ENCODE results near the gene PCGF2. TPM values are rescaled to one million over a fixed set of nuclear protein-coding genes. Genes with fewer than 3 reads are reported as not detected.
A peak's percentile ranks its signal among the peaks of the same experiment; 100 is the strongest.

PCGF2 gene
- total RNA-seq, 1 donor from 2014 or later: 3.2 TPM

DNA sequence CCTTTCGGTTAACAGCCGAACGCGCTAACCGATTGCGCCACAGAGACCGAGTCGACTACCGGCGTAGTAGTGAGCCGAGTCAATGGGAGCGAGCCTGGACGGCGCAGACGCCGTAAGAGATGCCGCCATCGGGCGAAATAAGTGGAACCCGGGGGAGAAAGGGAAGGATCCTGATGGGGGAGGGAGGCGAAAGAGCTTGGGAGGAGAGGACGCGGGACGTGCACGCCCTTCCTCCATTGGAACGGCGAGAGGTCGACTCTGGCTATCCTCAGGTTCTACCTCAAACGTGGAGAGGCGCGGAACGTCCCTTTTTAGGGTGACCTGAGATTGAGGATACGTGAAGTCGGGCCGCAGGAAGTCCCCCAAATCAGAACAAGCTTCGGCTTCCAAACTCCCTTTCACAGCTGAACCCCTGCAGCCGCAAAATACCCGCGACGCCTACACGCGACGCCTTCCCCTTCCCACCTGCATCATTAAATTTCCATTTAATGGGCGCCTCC lies 3.7 kb upstream of the PCGF2 start:
- DNase-seq (ENCODE audit: low read depth in 2 of 2): peak; percentile 71 to 85

DNA sequence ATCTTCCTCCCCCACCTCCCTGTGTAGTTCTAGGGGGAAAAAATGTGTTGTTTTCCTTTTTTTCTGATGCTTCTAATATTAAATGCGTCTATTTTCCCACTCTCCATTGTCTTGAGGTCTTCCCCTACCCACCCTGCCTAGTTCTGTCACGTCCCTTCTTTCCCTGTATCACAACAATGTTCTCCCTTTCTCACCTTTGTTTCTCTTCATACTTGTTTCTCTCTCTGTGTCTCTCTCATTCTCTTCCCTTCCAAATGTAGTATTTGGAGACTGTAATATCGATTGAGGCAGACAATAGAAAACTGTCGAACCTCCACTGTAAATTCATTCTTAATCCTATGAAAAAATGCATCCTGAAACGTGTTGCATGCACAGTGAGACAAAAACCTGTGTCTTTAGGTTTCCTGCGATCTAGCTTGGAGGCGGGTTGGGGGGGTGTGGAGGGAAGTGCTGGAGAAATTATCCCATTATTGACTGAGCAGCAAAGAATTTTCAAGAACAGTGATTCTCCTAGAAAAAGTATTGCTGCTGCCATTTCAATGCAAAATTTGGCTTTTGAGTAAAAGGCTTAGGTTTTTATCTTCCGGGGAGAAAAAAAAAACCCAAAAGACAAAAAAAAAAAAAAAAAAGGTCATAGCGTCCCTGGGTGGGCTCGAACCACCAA lies 3.1 kb upstream of the PCGF2 start:
- no peak for DNase-seq (ENCODE audit: low read depth in 2 of 2)

DNA sequence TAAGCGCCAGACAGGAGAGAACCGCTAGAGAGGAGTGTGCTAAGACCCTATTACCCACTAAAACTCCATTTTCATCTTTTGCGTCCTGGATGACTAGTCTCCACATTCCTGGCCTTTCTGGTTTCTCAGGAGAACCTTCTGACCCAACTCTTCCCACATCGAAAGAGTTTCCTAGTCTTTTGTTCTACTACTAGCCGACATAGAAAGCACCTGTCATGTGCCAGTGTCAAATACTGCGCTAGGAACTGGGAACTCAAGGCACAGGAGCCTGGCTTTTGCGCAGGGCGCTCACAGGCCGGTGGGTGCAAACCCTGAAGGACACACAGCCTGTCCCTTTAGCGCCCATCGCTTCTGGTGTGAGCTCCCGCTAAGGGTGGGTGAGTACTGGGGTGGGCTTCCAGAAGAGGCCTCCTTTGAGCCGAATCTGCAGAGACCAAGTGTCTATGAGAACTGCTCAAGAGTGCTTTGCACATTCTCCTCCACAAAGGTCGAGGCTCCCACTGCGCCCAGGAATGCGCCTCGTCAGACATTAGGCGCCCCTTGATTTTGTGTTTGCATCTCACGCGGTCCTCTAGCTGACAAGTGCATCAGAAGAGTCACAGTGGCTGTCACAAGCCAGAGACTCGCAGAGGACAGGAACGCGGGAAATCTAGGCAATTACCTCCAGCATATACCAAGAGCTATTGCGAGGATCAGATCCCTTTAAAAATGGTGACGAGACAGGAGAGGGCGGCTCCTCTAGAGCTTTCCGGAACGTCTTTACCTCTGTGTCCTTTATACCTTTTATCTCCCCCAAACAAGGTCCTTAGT lies 2.4 kb upstream of the PCGF2 start:
- peak in 1 of 2 donors; percentile 35 for DNase-seq (ENCODE audit: low read depth in 2 of 2)

DNA sequence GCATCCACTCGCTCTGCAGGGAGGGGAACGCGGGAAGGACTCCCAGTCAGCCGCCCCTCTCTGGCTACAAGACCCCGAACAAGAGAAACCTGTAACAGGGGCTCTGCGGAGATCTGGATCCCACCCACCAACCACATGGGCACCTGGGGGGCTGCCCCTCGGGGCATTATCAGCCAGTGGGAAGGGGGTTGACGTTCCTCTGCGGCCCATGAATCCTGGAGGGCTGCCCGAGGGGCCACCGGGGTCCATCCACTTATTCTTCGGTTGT lies 1.8 kb upstream of the PCGF2 start:
- DNase-seq (ENCODE audit: low read depth in 2 of 2): no peak

DNA sequence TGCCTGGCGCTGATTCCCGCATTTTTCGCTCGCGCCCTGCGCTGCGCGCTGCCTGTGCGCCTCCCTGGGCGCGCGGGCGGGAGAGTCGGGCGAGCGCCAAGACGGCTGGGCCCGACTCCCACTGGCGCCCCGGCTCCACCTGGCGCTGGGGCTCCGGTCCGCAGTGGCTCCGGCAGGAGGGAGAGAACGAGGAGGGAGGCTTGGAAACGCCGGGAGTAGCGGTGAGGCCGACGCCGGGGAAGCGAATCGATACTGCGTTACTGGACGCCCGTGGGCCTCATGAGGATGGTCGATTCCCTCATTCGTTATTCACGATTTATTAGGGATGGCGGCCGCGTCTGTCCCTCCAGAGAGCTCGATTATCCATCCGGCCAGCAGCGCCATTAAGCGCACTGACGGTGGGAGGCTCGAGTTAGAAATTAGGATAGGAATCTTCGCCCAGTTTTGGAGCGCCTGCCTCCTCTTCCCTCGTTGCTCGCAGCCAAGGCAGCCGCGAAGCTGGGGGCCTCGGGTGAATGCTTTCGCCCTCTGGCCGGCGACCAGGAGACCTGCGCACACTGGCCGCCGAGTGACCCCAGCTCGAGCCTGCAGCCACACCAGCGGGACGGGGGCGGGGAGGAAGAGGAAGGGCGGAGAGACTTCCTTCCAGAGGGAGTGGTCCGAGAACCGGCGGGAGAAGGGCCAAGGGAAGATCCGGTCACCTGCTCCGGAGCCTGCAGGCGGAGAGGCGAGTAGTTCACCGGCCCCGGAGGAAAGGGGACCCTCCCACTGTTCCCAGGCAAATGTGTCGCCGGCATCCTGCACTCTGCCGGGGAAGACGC lies 1.3 kb upstream of the PCGF2 start:
- DNase-seq (ENCODE audit: low read depth in 2 of 2): peak; percentile 58 to 75

DNA sequence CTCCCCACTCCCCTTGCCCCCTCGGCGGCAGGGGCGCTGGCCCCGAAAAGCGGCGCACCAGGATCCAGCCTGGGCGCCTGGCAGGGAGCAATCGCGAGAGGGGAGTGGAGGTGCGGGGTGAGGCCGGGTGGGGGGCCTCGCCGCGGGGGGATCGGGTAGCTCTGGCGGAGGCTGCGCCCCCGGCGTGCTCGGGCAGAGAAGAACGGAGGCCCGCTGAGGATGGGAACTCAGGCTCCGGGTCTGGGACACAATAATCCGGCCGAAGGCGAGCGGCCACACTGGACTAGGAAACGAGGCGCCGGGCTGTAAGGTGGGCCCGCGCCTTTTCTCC lies 721 bp upstream of the PCGF2 start:
- no peak for DNase-seq (ENCODE audit: low read depth in 2 of 2)

DNA sequence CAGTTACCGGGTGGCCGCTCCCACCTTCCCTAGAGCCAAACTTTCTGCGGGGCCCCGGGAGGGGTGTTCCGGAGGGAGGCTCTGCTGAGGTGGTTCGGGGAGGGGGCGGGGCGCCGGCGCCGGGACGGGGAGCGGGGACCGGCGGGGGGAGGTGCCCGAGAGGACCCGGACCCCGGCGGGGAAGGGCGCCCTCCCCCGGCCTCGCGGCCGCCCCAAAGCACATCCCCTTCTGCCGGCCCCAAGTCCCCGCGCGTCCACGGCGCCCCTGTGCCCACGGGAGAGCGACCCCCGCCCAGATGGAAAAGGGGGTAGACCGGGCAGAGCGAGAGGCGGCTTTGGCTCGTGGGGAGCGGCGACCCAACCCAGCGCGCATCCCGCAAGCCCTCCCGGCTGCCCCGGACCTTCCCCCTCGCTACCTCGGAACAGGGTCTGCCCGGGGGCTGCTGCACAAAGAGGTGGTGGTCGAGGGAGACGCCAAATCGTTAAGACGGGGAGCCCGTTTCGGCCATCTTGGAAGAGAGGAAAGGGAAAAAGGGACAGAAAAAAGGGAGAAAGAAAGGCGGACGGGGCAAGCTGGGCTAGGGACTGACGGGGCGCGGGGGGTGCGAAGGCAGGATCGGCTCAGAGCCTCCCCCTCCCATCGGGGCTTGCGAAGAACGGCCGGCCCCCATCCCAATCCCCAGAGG lies 530 bp downstream of the PCGF2 start:
- DNase-seq (ENCODE audit: low read depth in 2 of 2): no peak

DNA sequence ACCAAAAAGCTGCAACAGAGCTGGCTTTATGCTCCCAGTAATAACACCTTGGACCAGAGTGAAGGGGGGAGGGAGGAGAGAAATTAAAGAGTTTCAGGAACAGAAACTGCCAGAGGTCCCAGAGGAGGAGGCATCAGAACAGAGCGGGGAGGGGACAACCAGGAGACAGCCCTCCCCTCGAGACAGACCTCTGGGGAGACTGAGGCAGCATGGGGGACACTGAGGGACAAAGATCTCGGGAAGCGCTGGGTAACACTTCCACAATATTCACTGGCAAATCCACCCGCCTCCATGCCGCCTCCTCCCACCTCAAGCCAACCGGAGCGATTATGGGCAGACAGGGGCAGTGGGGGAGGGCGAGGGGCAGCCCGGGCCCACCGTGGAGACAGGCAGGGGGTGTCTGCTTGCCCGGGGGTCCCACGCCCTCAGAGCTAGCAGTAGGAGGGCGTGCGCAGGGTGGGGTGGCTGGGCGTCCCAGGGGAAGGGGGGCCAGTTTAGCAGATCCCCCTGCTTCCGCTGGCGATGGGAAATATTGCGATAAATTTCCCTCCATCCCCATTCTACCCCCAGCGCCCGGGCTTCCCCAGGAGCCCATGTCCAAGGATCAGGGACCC lies 1.2 kb downstream of the PCGF2 start:
- no peak for DNase-seq (ENCODE audit: low read depth in 2 of 2)

DNA sequence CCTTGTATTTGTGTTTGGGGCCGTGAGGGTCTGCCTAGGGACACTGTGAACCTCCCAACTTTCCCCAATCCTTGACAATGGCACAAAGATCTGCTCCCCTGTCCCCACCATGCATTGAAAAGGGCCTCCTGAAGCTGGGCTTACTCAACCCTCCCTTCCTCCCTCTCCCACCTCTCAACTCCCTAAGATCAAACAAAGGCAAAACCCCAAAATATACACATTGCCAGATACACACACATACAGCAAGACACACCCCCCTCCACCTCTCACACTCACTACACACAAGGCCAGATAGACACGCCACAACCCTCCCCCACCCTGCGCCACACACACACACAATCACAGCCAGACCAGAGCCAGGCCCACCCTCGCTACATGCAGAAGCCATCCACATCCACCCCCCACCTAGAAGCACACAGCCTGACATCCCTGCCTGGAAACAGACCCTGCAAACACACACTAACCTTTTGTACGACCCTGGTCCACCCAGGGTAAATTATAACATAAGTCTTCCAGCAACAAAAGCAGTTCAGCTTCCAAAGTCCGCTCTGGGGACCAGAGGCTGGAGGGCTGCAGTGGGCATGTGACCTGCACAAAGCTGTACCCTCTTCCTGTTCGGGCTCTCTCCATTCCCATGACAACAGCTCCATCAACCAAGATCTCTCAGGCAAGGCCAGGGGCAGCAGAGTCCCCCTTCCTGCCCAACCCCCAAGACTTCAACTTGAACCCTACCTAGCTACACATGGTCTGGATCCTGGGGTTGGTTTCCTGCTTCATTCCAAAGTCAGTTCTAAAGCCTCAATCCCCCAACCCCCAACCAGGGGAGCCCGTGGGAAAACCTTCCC lies 1.9 kb downstream of the PCGF2 start:
- no peak for DNase-seq (ENCODE audit: low read depth in 2 of 2)

DNA sequence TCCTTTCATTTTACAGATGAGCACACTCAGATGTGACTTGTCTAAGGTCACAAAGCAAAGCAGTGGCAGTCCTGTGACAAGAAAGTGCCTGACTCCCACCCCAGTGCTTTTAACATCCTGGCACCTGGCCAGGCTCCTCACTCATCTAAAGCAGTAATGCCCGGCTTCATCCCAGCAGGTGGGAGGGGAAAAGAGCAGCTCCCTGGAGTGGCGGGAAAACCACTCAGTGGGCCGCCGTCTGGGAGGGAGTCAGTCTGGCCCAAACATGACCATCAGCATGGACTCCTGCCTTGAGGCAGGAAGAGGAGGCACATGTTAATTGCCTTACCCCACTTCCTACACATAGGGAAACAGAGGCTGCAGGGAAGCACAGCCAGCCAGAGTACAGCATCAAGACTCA lies 2.6 kb downstream of the PCGF2 start:
- DNase-seq (ENCODE audit: low read depth in 2 of 2): no peak

DNA sequence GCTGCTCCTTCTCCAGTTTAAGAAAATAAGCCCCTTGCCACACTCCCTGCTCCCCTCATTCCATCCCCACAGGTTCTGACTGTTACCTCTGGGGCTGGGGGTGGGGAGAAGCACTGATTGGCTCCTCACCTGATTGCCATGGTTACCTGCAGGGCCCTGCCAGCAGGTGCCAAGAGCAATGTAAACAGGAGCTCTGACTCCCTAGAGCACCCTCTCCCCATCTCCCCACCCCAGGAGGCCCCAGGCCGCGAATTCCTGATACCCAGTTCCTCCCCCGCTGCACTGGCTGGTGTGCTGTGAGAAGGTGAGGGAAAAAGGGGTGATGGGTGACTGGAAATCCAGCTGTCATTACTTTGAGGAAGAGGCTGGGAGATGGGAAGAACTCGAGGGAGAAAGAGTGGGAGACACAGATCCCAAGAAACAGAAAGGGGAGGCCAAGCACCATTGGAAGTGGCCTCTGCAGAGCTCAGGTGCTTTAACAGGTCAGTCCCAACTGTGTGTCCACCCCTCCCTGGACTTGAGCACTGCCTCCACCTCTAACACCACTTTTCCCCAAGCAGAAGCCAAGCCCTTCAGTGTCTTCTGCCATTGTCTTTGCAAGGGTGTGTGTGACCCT lies 4.5 kb downstream of the PCGF2 start:
- DNase-seq (ENCODE audit: low read depth in 2 of 2): no peak

DNA sequence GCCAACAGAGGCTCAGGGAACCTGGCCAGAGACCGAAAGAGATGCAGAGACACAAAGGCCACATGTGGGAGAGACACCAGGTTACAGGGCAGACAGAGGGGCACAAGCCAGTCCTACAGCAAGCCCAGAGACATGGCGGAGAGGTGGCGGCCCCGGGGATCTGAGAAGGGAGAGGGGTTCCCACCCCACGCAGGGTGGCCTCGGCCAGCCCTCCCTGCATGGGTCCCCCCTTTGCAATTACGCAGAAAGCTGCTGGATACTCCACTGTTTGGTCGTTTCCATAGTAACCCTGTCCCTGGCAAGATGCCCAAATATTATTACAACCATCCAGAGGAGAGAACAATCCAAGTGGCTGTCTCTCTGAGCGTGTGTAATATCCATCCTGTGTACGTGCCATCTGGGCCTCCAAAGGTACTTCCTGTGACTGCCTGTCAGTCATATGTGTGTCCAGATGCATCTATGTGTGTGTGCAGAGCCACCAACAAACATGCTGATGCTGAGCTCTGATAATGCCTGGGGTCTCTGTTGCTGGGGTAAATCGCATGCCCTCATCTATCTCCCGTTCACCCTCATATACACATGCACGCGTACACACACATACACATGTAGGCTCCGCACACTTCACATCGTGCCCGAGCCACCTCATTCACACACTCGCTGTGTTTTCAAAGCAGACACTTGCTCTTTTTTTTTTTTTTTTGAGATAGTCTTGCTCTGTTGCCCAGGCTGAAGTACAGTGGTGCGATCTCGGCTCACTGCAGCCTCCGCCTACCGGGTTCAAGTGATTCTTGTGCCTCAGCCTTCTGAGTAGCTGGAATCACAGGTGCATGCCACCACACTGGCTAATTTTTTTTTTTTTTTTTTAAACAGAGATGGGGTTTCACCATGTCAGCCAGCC lies 5.5 kb downstream of the PCGF2 start:
- DNase-seq (ENCODE audit: low read depth in 2 of 2): peak; percentile 94 to 96

DNA sequence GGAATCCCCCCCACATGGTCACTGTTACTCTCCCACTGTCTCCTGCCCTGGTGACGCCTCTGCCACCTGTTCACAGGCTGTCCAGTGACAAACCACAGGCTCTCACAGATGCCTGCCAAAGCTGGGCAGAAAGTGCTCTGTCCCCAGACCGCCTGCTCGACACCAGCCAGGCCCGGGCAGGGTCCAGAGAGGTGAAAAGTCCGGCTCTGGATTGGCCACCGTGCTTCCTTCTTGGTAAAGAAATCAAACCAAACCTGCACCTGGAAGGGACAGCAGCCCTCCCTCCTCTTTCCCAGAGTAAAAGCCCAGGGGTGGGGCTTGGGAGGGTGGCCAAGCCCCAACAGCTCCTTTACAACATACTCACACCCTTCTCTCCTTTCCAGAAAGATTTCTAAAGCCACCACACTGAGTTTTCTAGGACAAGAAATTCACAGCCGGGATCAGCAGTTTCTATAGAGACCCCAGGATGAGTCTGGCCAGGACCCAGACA lies 6.2 kb downstream of the PCGF2 start:
- DNase-seq (ENCODE audit: low read depth in 2 of 2): no peak

DNA sequence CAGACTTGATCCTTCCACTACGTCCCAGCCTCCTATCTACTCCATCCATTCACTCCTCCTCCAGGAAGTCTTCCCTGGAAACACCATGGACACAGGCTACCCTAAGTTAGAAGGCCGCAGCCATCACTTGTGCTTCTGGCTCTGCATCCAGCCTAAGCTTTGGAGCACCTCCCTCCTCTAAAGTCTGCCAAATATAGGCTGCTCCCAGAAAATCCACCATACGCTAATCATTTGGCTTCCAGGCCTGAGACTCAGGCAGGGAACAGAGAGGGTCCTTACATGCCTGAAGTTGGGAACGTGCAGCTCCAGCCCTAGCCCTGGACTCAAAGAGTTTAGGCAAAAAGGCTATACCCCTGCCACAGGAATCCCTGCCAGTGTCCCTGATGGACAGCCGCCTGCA lies 6.7 kb downstream of the PCGF2 start:
- DNase-seq (ENCODE audit: low read depth in 2 of 2): no peak

DNA sequence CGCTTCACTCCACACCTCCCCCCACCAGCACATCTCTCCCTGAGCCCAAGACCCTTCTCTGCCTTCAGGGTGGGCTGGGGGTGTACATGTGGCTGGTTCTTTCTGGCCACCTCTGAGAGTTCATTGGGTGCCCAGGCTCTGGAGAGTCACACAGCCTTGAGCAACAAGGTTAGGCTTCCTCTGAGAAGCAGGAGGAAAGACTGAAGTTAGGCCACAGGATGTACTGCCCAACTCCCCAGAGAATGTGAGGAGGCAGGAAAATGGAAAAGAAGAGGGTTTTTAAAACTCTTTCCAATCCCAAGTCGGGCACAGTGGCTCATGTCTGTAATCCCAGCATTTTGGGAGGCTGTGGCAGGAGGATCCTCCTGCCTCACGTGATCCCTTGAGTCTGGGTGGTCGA lies 7.3 kb downstream of the PCGF2 start:
- DNase-seq (ENCODE audit: low read depth in 2 of 2): no peak

DNA sequence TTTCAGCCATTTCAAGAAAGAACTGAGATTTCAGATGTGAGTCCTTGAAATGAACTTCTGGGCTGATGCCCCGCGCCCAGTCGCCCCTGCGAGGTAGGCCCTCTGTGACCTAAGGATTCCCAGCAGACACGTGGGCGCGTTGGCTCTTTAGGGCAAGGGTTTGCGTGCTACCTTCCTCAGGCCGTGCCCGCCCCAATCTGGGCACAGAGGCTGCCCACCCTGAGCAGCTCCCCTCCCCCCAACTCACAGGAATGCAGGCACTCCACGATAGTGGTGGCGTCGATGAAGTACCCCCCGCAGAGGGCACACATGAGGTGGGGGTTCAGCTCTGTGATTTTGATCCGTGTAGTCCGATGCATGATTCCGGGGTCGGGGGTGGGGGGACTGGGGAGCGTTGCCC lies 8.1 kb downstream of the PCGF2 start:
- no peak for DNase-seq (ENCODE audit: low read depth in 2 of 2)

DNA sequence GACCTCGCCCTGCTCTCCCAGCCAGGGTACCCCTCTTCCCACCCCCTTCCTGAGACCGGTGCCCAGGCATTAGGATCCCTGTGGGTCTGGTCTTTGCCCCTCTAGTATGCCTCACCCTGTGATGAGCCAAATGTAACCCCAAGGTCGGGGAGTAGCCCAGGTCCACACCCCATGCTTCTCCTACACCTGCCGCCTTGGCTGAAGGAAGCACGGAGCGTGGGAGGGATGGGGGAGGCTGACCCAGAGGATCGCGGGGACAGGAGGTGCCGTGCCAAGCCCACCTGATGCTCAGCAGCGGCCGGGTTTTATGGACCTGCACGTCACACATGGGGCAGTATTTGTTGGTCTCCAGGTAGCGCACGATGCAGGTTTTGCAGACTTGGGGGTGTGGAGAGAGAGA lies 8.8 kb downstream of the PCGF2 start:
- no peak for DNase-seq (ENCODE audit: low read depth in 2 of 2)

DNA sequence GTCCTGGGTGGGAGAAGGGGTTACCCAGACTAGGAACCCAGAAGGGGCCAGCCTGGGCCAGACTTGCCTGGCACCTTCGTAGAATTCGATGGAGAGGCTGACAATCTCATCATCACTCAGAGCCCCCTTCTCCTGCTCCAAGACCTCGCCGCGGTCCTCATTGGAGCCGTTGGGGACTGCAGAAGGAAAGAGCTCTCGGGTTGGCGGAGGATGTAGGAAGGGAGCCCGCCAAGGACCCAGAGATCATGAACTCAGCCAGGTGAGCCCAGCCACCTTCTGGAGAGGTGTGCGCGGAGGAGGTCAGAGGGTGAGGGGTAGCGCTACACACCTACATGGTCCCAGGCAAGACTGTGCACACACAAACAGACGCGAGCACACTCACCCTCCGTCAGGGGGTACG lies 9.4 kb downstream of the PCGF2 start:
- no peak for DNase-seq (ENCODE audit: low read depth in 2 of 2)
